ENCODE measurements around the gene BANP.

DNA sequence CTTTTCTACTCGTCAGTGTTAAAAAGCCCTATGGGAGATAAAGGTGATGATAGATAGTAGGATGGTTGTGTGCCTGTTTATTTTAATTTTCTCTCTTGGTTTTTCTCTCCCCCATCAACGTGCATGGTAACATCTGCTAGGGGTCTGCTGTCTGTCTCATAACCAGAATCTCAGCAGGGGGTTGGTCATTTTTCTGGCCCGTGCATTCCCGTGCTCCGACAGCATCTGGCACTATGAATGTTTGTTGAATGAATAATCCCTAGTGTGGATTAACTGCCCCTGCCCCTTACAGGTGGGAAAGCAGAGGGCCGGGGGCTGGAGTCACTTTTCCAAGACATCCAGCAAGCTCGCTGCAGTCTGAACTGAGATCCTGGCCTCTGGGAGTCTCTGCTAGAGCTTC lies 21.2 kb upstream of the BANP start:
- no peak for TF ChIP-seq POLR2AphosphoS5 (IDR thresholded peaks at IDR 0.05)
- TF ChIP-seq, protein P1, sequence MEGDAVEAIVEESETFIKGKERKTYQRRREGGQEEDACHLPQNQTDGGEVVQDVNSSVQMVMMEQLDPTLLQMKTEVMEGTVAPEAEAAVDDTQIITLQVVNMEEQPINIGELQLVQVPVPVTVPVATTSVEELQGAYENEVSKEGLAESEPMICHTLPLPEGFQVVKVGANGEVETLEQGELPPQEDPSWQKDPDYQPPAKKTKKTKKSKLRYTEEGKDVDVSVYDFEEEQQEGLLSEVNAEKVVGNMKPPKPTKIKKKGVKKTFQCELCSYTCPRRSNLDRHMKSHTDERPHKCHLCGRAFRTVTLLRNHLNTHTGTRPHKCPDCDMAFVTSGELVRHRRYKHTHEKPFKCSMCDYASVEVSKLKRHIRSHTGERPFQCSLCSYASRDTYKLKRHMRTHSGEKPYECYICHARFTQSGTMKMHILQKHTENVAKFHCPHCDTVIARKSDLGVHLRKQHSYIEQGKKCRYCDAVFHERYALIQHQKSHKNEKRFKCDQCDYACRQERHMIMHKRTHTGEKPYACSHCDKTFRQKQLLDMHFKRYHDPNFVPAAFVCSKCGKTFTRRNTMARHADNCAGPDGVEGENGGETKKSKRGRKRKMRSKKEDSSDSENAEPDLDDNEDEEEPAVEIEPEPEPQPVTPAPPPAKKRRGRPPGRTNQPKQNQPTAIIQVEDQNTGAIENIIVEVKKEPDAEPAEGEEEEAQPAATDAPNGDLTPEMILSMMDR (IDR thresholded peaks at IDR 0.05) = no peak

Data from breast epithelium (tissue), 3 donors.